ENCODE data around the gene IDUA.

IDUA gene

GRCh38 chr4:949656-950055, 37.2 kb upstream of the IDUA start:
- Histone ChIP-seq H3K9me3 (ENCODE audit: insufficient read depth, low read length) (no peaks in the 10 kb centered on the region), H3K36me3 (replicated peaks; ENCODE audit: low read depth, low read length) (no peaks in the 10 kb centered on the region), H4K20me1 (ENCODE audit: insufficient read depth, low read length) (no peaks in the 10 kb centered on the region), H3K79me2 (ENCODE audit: low read length) (no peaks in the 10 kb centered on the region), H3K4me1 (ENCODE audit: low read length) (no peaks in the 10 kb centered on the region), H3K27ac (ENCODE audit: low read length) (no peak overlapping the region), H3K4me2 (ENCODE audit: low read length) (no peak overlapping the region), H3K27me3 (ENCODE audit: low read depth, low read length) (no peaks in the 10 kb centered on the region), H3K9ac (ENCODE audit: low read length) (no peak overlapping the region), H2AFZ (ENCODE audit: low read depth, low read length) (no peak overlapping the region), H3K4me3 (ENCODE audit: low read length) (no peak overlapping the region)
- no peak for TF ChIP-seq CTCF (IDR thresholded peaks at IDR 0.05; ENCODE audit: low read depth, low read length)
- TF ChIP-seq EZH2phosphoT487 (IDR thresholded peaks at IDR 0.05; ENCODE audit: low read depth) = no peak

GRCh38 chr4:950136-951020, 36.5 kb upstream of the IDUA start:
- no peaks in the 10 kb centered on the region for H3K36me3 ChIP-seq (replicated peaks; ENCODE audit: low read depth, low read length)
- no peak overlapping the region for H3K4me3 ChIP-seq (ENCODE audit: low read length)
- H4K20me1 ChIP-seq (ENCODE audit: insufficient read depth, low read length) = no peaks in the 10 kb centered on the region
- H3K4me2 ChIP-seq (ENCODE audit: low read length) = no peak overlapping the region
- no peak overlapping the region for H3K9ac ChIP-seq (ENCODE audit: low read length)
- H3K79me2 ChIP-seq (ENCODE audit: low read length) = no peaks in the 10 kb centered on the region
- H3K27me3 ChIP-seq (ENCODE audit: low read depth, low read length) = no peaks in the 10 kb centered on the region
- H3K27ac ChIP-seq (ENCODE audit: low read length) = no peak overlapping the region
- no peak overlapping the region for H2AFZ ChIP-seq (ENCODE audit: low read depth, low read length)
- no peak for TF ChIP-seq CTCF (IDR thresholded peaks at IDR 0.05; ENCODE audit: low read depth, low read length)
- TF ChIP-seq EZH2phosphoT487 (IDR thresholded peaks at IDR 0.05; ENCODE audit: low read depth) = no peak
- no peaks in the 10 kb centered on the region for H3K9me3 ChIP-seq (ENCODE audit: insufficient read depth, low read length)
- no peaks in the 10 kb centered on the region for H3K4me1 ChIP-seq (ENCODE audit: low read length)

GRCh38 chr4:951186-951585, 35.7 kb upstream of the IDUA start:
- no peak for TF ChIP-seq EZH2phosphoT487 (IDR thresholded peaks at IDR 0.05; ENCODE audit: low read depth)
- TF ChIP-seq CTCF (IDR thresholded peaks at IDR 0.05; ENCODE audit: low read depth, low read length) = no peak
- no peaks in the 10 kb centered on the region for H3K4me1 ChIP-seq (ENCODE audit: low read length)

GRCh38 chr4:951594-952468, 35.0 kb upstream of the IDUA start:
- H3K79me2 ChIP-seq (ENCODE audit: low read length) = no peaks in the 10 kb centered on the region
- no peaks in the 10 kb centered on the region for H3K9me3 ChIP-seq (ENCODE audit: insufficient read depth, low read length)
- no peak overlapping the region for H3K4me2 ChIP-seq (ENCODE audit: low read length)
- TF ChIP-seq EZH2phosphoT487 (IDR thresholded peaks at IDR 0.05; ENCODE audit: low read depth) (no peak), CTCF (IDR thresholded peaks at IDR 0.05; ENCODE audit: low read depth, low read length) (no peak)
- H4K20me1 ChIP-seq (ENCODE audit: insufficient read depth, low read length) = no peaks in the 10 kb centered on the region
- no peak overlapping the region for H2AFZ ChIP-seq (ENCODE audit: low read depth, low read length)
- no peaks in the 10 kb centered on the region for H3K36me3 ChIP-seq (replicated peaks; ENCODE audit: low read depth, low read length)
- no peaks in the 10 kb centered on the region for H3K27me3 ChIP-seq (ENCODE audit: low read depth, low read length)
- no peaks in the 10 kb centered on the region for H3K4me1 ChIP-seq (ENCODE audit: low read length)
- H3K27ac ChIP-seq (ENCODE audit: low read length) = no peak overlapping the region
- no peak overlapping the region for H3K4me3 ChIP-seq (ENCODE audit: low read length)
- H3K9ac ChIP-seq (ENCODE audit: low read length) = no peak overlapping the region

More at GRCh38 chr4:951186-951585, 35.7 kb upstream of the IDUA start:
- no peaks in the 10 kb centered on the region for H3K27me3 ChIP-seq (ENCODE audit: low read depth, low read length)
- no peaks in the 10 kb centered on the region for H3K9me3 ChIP-seq (ENCODE audit: insufficient read depth, low read length)
- H2AFZ ChIP-seq (ENCODE audit: low read depth, low read length) = no peak overlapping the region
- H3K27ac ChIP-seq (ENCODE audit: low read length) = no peak overlapping the region
- H3K9ac ChIP-seq (ENCODE audit: low read length) = no peak overlapping the region
- H3K36me3 ChIP-seq (replicated peaks; ENCODE audit: low read depth, low read length) = no peaks in the 10 kb centered on the region
- no peak overlapping the region for H3K4me3 ChIP-seq (ENCODE audit: low read length)
- H3K4me2 ChIP-seq (ENCODE audit: low read length) = no peak overlapping the region
- H4K20me1 ChIP-seq (ENCODE audit: insufficient read depth, low read length) = no peaks in the 10 kb centered on the region
- no peaks in the 10 kb centered on the region for H3K79me2 ChIP-seq (ENCODE audit: low read length)

Data from OCI-LY3 (cell line).